ENCODE results near the gene MAD1L1. TPM values are rescaled to one million over a fixed set of nuclear protein-coding genes. Genes with fewer than 3 reads are reported as not detected.

Gene MAD1L1
- total and polyA plus RNA-seq, 2 of the 8 experiments (the other 6 are each of a cell fraction or from before 2014, with no cell fraction given): 40.4 to 44.6 TPM

GRCh38 chr7:2213551-2214215, 19.1 kb downstream of the MAD1L1 start:
- no peaks in the 10 kb centered on the region for H3K23me2 ChIP-seq (ENCODE audit: low read depth, low read length)
- 96% methylated on average over 15 of the region's 15 CpGs; no CpG with 5 or more reads in 1 of the 2 experiments for WGBS, 2 experiments (ENCODE audit: extremely low coverage in 1 of 2, insufficient coverage in 1 of 2, insufficient read length in 1 of 2, insufficient replicate concordance in 2 of 2, low coverage in 1 of 2, low lambda C conversion rate in 2 of 2, missing lambda C conversion rate in 1 of 2)
- no peak overlapping the region for H2AK5ac ChIP-seq (ENCODE audit: low read depth, low read length)
- H2BK12ac ChIP-seq (ENCODE audit: low read depth, low read length): no peak overlapping the region
- H3K27me3 ChIP-seq (replicated peaks in 1 of 4; ENCODE audit: control insufficient read depth in 3 of 4, extremely low read depth in 1 of 4, insufficient read depth in 3 of 4, low read length in 3 of 4): no peaks in the 10 kb centered on the region
- no peak overlapping the region for H2BK120ac ChIP-seq (replicated peaks; ENCODE audit: low read depth, low read length)
- H4K8ac ChIP-seq (ENCODE audit: extremely low read depth, insufficient read depth, low read length): no peak overlapping the region
- CTCF ChIA-PET (ENCODE audit: partially characterized antibody): interaction anchor here (0.6 to 1.3 kb wide), 3 partner anchors 13 to 135 kb away, joined by 3 to 4 read pairs (median 3); no protein-coding TSS in a partner anchor
- no peak overlapping the region for H3K18ac ChIP-seq (ENCODE audit: extremely low read depth, low read length)
- no peak overlapping the region for H2BK5ac ChIP-seq (ENCODE audit: low read depth, low read length)
- FAIRE-seq: no peak
- H3K4ac ChIP-seq (replicated peaks; ENCODE audit: insufficient read length, low read depth, low read length): no peak overlapping the region
- peaks cover 18 to 58% (median 48%) of the 10 kb centered on the region in 4 experiments; a peak in 7 of 8 replicates for H3K36me3 ChIP-seq (ENCODE audit: control insufficient read depth in 2 of 4, insufficient read depth in 4 of 4, low read length in 3 of 4)
- no peak overlapping the region for H3K9ac ChIP-seq (replicated peaks in 1 of 4; ENCODE audit: extremely low read depth in 1 of 4, low read depth in 3 of 4, low read length in 3 of 4)
- DNase-seq (ENCODE audit: low read depth in 1 of 2, low spot score in 2 of 2): no peak
- H3K79me2 ChIP-seq (ENCODE audit: control insufficient read depth in 1 of 2, insufficient read depth in 2 of 2, low read length in 2 of 2): no peaks in the 10 kb centered on the region
- H3K14ac ChIP-seq (ENCODE audit: insufficient read length): no peak overlapping the region
- no peaks in the 10 kb centered on the region for H3K4me1 ChIP-seq (replicated peaks in 1 of 4; ENCODE audit: control insufficient read depth in 3 of 4, insufficient read depth in 4 of 4, low read length in 3 of 4)
- H4K91ac ChIP-seq (replicated peaks; ENCODE audit: insufficient read length, low read length): no peak overlapping the region
- H3K23ac ChIP-seq (ENCODE audit: insufficient read length): no peak overlapping the region
- H3K4me2 ChIP-seq (ENCODE audit: insufficient read depth in 1 of 2, low read depth in 2 of 2, low read length in 2 of 2): no peak overlapping the region
- H4K5ac ChIP-seq (ENCODE audit: insufficient read length, low read depth, low read length): no peak overlapping the region
- no peak overlapping the region for H2BK20ac ChIP-seq (ENCODE audit: low read length)
- no peaks in the 10 kb centered on the region for H3K9me3 ChIP-seq (ENCODE audit: insufficient read depth in 2 of 2, low read depth in 1 of 2, low read length in 1 of 2)
- H3K56ac ChIP-seq (replicated peaks; ENCODE audit: insufficient read length, low read depth, low read length): no peak overlapping the region
- no peak overlapping the region for H2AFZ ChIP-seq (ENCODE audit: low read length)
- POLR2A ChIA-PET (ENCODE audit: partially characterized antibody): no interaction called here
- no peak overlapping the region for H3K27ac ChIP-seq (ENCODE audit: low read depth, low read length)
- no peak overlapping the region for H2BK15ac ChIP-seq (ENCODE audit: low read length)
- H3K4me3 ChIP-seq (ENCODE audit: extremely low read depth in 1 of 4, insufficient read depth in 2 of 4, low read depth in 3 of 4, low read length in 4 of 4): no peak overlapping the region
- peaks cover 5 to 39% of the 10 kb centered on the region in 2 experiments for H4K20me1 ChIP-seq (replicated peaks in 1 of 2; ENCODE audit: control insufficient read depth in 1 of 2, insufficient read depth in 2 of 2, low read length in 2 of 2)
- no peaks in the 10 kb centered on the region; the same call in 1 of the 2 replicates for H3K79me1 ChIP-seq (ENCODE audit: low read depth, low read length)
- TF ChIP-seq NANOG (IDR thresholded peaks at IDR 0.05; ENCODE audit: insufficient read depth, low read depth, low read length, poor library complexity, severe bottlenecking): no peak
- TF ChIP-seq POLR2AphosphoS5 (IDR thresholded peaks at IDR 0.05; ENCODE audit: low read depth, low read length): no peak
- TF ChIP-seq TBP (IDR thresholded peaks at IDR 0.05; ENCODE audit: low read depth, low read length): no peak
- TF ChIP-seq EGR1 (IDR thresholded peaks at IDR 0.05; ENCODE audit: borderline replicate concordance, low read depth, low read length): no peak
- TF ChIP-seq CTBP2 (IDR thresholded peaks at IDR 0.05; ENCODE audit: borderline replicate concordance, insufficient read depth, insufficient read length, low read length): no peak
- no peak for TF ChIP-seq ZNF274 (IDR thresholded peaks at IDR 0.05; ENCODE audit: borderline replicate concordance, extremely low read depth, low read length)
